Thyroid gland (tissue), 4 donors: ENCODE measurements around the gene HOXB9. TPM values are rescaled to one million over a fixed set of nuclear protein-coding genes. Genes with fewer than 3 reads are reported as not detected.

ENCODE experiments used
- DNase-seq, 2 donors: peaks; one replicate each; pipeline ENCODE4 v3.0.0-alpha.2; 2019
- H3K27ac ChIP-seq, 3 donors: fragments of 200-600 bp; sonication (generic); 1 replicate in 2 of 3; 2 replicates in 1 of 3; pipeline ENCODE4 v1.5.1; 2016 to 2019; ENCODE audit warnings: mild to moderate bottlenecking in 1 of 3, moderate library complexity in 1 of 3
- H3K27me3 ChIP-seq: fragments of 200-600 bp; sonication (generic); one replicate; pipeline ENCODE4 v1.5.1; 2019
- H3K36me3 ChIP-seq, 2 donors: fragments of 200-600 bp; sonication (generic); one replicate each; pipeline ENCODE4 v1.5.1; 2016 to 2019
- H3K4me1 ChIP-seq, 2 donors: fragments of 200-600 bp; sonication (generic); one replicate each; pipeline ENCODE4 v1.5.1; 2017 to 2019
- H3K4me3 ChIP-seq, 3 donors: fragments of 200-600 bp; sonication (generic); replicated peaks in 1 of 3; 1 replicate in 2 of 3; 2 replicates in 1 of 3; pipeline ENCODE4 v1.5.1; 2016; ENCODE audit warnings: mild to moderate bottlenecking in 1 of 3
- H3K9me3 ChIP-seq: fragments of 200-600 bp; sonication (generic); one replicate; pipeline ENCODE4 v1.5.1; 2017
- CTCF ChIP-seq, 6 experiments: fragments of 200-600 bp in 3 of 6; fragments of 450-650 bp in 3 of 6; sonication (generic) in 3 of 6; IDR thresholded peaks; one replicate each; pipeline ENCODE4 v1.5.1; 2016 to 2019; ENCODE audit warnings: antibody characterized with exemption in 6 of 6, mild to moderate bottlenecking in 2 of 6, inconsistent platforms in 1 of 6, moderate library complexity in 1 of 6
- POLR2A ChIP-seq, 2 donors: fragments of 450-650 bp; IDR thresholded peaks; one replicate each; pipeline ENCODE4 v1.6.1; 2017; ENCODE audit warnings: antibody characterized with exemption in 2 of 2, mild to moderate bottlenecking in 2 of 2, moderate library complexity in 1 of 2
- WGBS, 2 donors: methylation state at CpG; one replicate each; pipeline ENCODE4 v1.1.5; 2017; 5-methylcytosine and 5-hydroxymethylcytosine counted together
- intact Hi-C: fragments of 100-400 bp; cut with DNase I; formaldehyde crosslinking; loops from one replicate; pipeline ENCODE4 v1.15.1; 2023
- total RNA-seq, 4 donors: library from RNA; depleted of rRNA; stranded (reverse); fragments of >200 nt; gene quantifications; one replicate each; pipeline ENCODE4 v1.2.3, GENCODE V29; 2016

Gene HOXB9
- total RNA-seq, 4 donors from 2014 or later = not detected

- peak overlapping the region in 1 of 3 donors; percentile 28 for H3K4me3 ChIP-seq
- WGBS, 2 donors = 13 to 14% methylated on average over 25 to 26 of the region's 26 CpGs
- no peak for DNase-seq
- peaks cover 5 to 29% of the 10 kb centered on the region in 2 donors for H3K4me1 ChIP-seq
- H3K27me3 ChIP-seq = peaks cover 73% of the 10 kb centered on the region
- TF ChIP-seq CTCF (IDR thresholded peaks at IDR 0.05) (no peak), POLR2A (IDR thresholded peaks at IDR 0.05) (no peak)
- no peaks in the 10 kb centered on the region for H3K36me3 ChIP-seq
- intact Hi-C loops = loop anchor here (10.0 kb wide), 1 partner anchor 398 kb away; the partner anchor contains the start of gene IGF2BP1
- no peak overlapping the region for H3K27ac ChIP-seq
- H3K9me3 ChIP-seq = no peaks in the 10 kb centered on the region
Measured at GRCh38 chr17:48596735-48597527, 29.2 kb downstream of the HOXB9 start.

GRCh38 chr17:48596000-48596734 lies 30.0 kb downstream of the HOXB9 start:
- H3K9me3 ChIP-seq = no peaks in the 10 kb centered on the region
- peaks cover 73% of the 10 kb centered on the region for H3K27me3 ChIP-seq
- TF ChIP-seq POLR2A (IDR thresholded peaks at IDR 0.05) = no peak
- no peak for TF ChIP-seq CTCF (IDR thresholded peaks at IDR 0.05)
- intact Hi-C loops = loop anchor here (10.0 kb wide), 1 partner anchor 399 kb away; the partner anchor contains the start of gene IGF2BP1
- DNase-seq = no peak
- no peak overlapping the region for H3K4me3 ChIP-seq
- H3K36me3 ChIP-seq = no peaks in the 10 kb centered on the region
- peaks cover 5 to 29% of the 10 kb centered on the region in 2 donors for H3K4me1 ChIP-seq
- WGBS, 2 donors = 19 to 27% methylated on average over 41 to 54 of the region's 54 CpGs
- H3K27ac ChIP-seq = no peak overlapping the region

- Histone ChIP-seq H3K4me1 (peaks cover 5 to 29% of the 10 kb centered on the region in 2 donors), H3K27me3 (peaks cover 70% of the 10 kb centered on the region), H3K27ac (no peak overlapping the region), H3K9me3 (no peaks in the 10 kb centered on the region), H3K36me3 (no peaks in the 10 kb centered on the region), H3K4me3 (no peak overlapping the region)
- intact Hi-C loops = loop anchor here (10.0 kb wide), 1 partner anchor 399 kb away; the partner anchor contains the start of gene IGF2BP1
- DNase-seq = no peak
- no peak for TF ChIP-seq CTCF (IDR thresholded peaks at IDR 0.05)
- no peak for TF ChIP-seq POLR2A (IDR thresholded peaks at IDR 0.05)
- WGBS, 2 donors = 38 to 48% methylated on average over 25 of the region's 25 CpGs
Measured at GRCh38 chr17:48595278-48595999, 30.7 kb downstream of the HOXB9 start.

- Histone ChIP-seq H3K36me3 (no peaks in the 10 kb centered on the region), H3K9me3 (no peaks in the 10 kb centered on the region), H3K4me3 (no peak overlapping the region), H3K4me1 (peaks cover 5 to 29% of the 10 kb centered on the region in 2 donors), H3K27ac (no peak overlapping the region), H3K27me3 (peaks cover 70% of the 10 kb centered on the region)
- DNase-seq = no peak
- TF ChIP-seq CTCF (IDR thresholded peaks at IDR 0.05) (no peak), POLR2A (IDR thresholded peaks at IDR 0.05) (no peak)
- WGBS, 2 donors = 27 to 55% methylated on average over 20 to 25 of the region's 25 CpGs
- intact Hi-C loops = loop anchor here (10.0 kb wide), 1 partner anchor 400 kb away; the partner anchor contains the start of gene IGF2BP1
Measured at GRCh38 chr17:48594538-48595277, 31.4 kb downstream of the HOXB9 start.
